Measurements from ENCODE around the gene MCU. TPM values are rescaled to one million over a fixed set of nuclear protein-coding genes. Genes with fewer than 3 reads are reported as not detected.

The MCU gene
- total and polyA plus RNA-seq, 10 of the 15 experiments (the other 5 are each of a cell fraction or from before 2014, with no cell fraction given): 5.1 to 49.1 (median 17.9) TPM

GRCh38 chr10:72642318-72642717 is 49.6 kb upstream of the MCU start (continued):
- TF ChIP-seq ASH2L (IDR thresholded peaks at IDR 0.05; ENCODE audit: borderline replicate concordance, low read depth) (no peak), MLLT1 (IDR thresholded peaks at IDR 0.05) (no peak)

- Histone ChIP-seq H4K20me1 (ENCODE audit: control insufficient read depth, insufficient read depth) (no peaks in the 10 kb centered on the region), H3K79me2 (ENCODE audit: control insufficient read depth, insufficient read depth, low read length) (no peaks in the 10 kb centered on the region), H3K9ac (ENCODE audit: control insufficient read depth, insufficient read depth, low read length) (no peak overlapping the region), H2AFZ (ENCODE audit: control insufficient read depth, low read depth, low read length) (no peak overlapping the region), H3K9me3 (replicated peaks; ENCODE audit: control insufficient read depth, insufficient read depth, low read length) (no peaks in the 10 kb centered on the region), H3K4me1 (ENCODE audit: control insufficient read depth, insufficient read depth, low read length) (peaks cover 13% of the 10 kb centered on the region), H3K4me2 (ENCODE audit: control insufficient read depth, insufficient read depth) (no peak overlapping the region), H3K4me3 (no peak overlapping the region), H3K27ac (ENCODE audit: control insufficient read depth, insufficient read depth) (no peak overlapping the region), H3K36me3 (ENCODE audit: control insufficient read depth in 2 of 2, insufficient read depth in 2 of 2, low read length in 1 of 2) (no peaks in the 10 kb centered on the region), H3K27me3 (replicated peaks in 1 of 2; ENCODE audit: control insufficient read depth in 2 of 2, insufficient read depth in 2 of 2, low read length in 1 of 2) (no peaks in the 10 kb centered on the region)
- FAIRE-seq: no peak
- in situ Hi-C loops (cut with MboI): no loop called here
- CTCF ChIA-PET: interaction anchor here (0.6 kb wide), 1 partner anchor 227 kb away, joined by 3 read pairs; no protein-coding TSS in a partner anchor
- BruUV-seq (replicated peaks): no TSS peak
- SMC1A ChIA-PET (ENCODE audit: uncharacterized antibody, unreplicated experiment): interaction anchor here (0.6 to 1.7 kb wide), 3 partner anchors 31 to 85 kb away, joined by 3 to 4 read pairs (median 3); no protein-coding TSS in a partner anchor
- WGBS (ENCODE audit: insufficient coverage, insufficient replicate concordance, low lambda C conversion rate, missing lambda C conversion rate): 9% methylated on average over 2 of the region's 2 CpGs
- no peak for ATAC-seq
- POLR2A ChIA-PET: no interaction called here
- no peak for DNase-seq (ENCODE audit: low read depth, low spot score)
- RAD21 ChIA-PET (ENCODE audit: unreplicated experiment): no interaction called here
- intact Hi-C loops (cut with micrococcal nuclease; ENCODE audit: unreplicated experiment): no loop called here
- TF ChIP-seq TCF3 (IDR thresholded peaks at IDR 0.05; ENCODE audit: borderline replicate concordance, insufficient read depth, low read depth, low read length): no peak
- no peak for TF ChIP-seq ZSCAN29 (IDR thresholded peaks at IDR 0.05)
- TF ChIP-seq ZNF687 (IDR thresholded peaks at IDR 0.05): no peak
- no peak for TF ChIP-seq FOXM1 (IDR thresholded peaks at IDR 0.05; ENCODE audit: low read depth, low read length)
- TF ChIP-seq ZNF207 (IDR thresholded peaks at IDR 0.05; ENCODE audit: borderline replicate concordance): no peak
- TF ChIP-seq HDAC2 (IDR thresholded peaks at IDR 0.05): no peak
- no peak for TF ChIP-seq PRDM15 (CRISPR knock-in tag; IDR thresholded peaks at IDR 0.05)
- no peak for TF ChIP-seq ETV6 (conservative IDR thresholded peaks at IDR 0.05 in 1 of 2, IDR thresholded peaks at IDR 0.05 in 1 of 2; ENCODE audit: borderline replicate concordance in 1 of 2, low read depth in 1 of 2)
- TF ChIP-seq ZNF24 (IDR thresholded peaks at IDR 0.05): no peak
Measured at GRCh38 chr10:72645263-72645858, 46.6 kb upstream of the MCU start.

Data from GM12878 (cell line).